OCI-LY7 (cell line): ENCODE results near the gene TRIM52. TPM values are rescaled to one million over a fixed set of nuclear protein-coding genes. Genes with fewer than 3 reads are reported as not detected.
"Not testable (repeated sequence)": the region's sequence is repeated elsewhere in the genome, so short reads cannot be mapped to it uniquely, and the experiment has no call there.

ENCODE experiments used
- BruUV-seq: library from RNA; stranded (reverse); fragments of 400-500 nt; replicated peaks from 2 replicates; lab custom pipeline; 2021; lab: Mats Ljungman, UMichigan
- CTCF ChIA-PET: fragments of 300-600 bp; sonication (Branson Sonifier 250); formaldehyde crosslinking; loops from one replicate; lab custom pipeline; 2022; ENCODE audit warnings: antibody characterized with exemption; ENCODE audit not compliant: unreplicated experiment; lab: Charles Lee
- POLR2A ChIA-PET: fragments of 300-600 bp; sonication (Branson Sonifier 250); formaldehyde crosslinking; loops from one replicate; lab custom pipeline; 2022; ENCODE audit warnings: antibody characterized with exemption; lab: Charles Lee
- DNase-seq: peaks from one replicate; pipeline ENCODE4 v3.0.0-alpha.2; 2015; ENCODE audit warnings: low spot score
- H2AFZ ChIP-seq: fragments of 200-600 bp; sonication (generic), shearing (Covaris generic); 2 replicates; pipeline ENCODE4 v1.6.1; 2014; ENCODE audit warnings: mild to moderate bottlenecking, antibody characterized with exemption, low read length, moderate library complexity
- H3K27ac ChIP-seq: fragments of 200-600 bp; sonication (generic); 2 replicates; pipeline ENCODE4 v1.5.1; 2014; ENCODE audit warnings: mixed run types, low read depth, mild to moderate bottlenecking, moderate library complexity, low read length, inconsistent platforms; ENCODE audit not compliant: poor library complexity, severe bottlenecking
- H3K36me3 ChIP-seq: fragments of 200-600 bp; sonication (generic); 2 replicates; pipeline ENCODE4 v1.6.1; 2014; ENCODE audit warnings: mild to moderate bottlenecking, antibody characterized with exemption, low read length, moderate library complexity, mixed read lengths; ENCODE audit not compliant: insufficient read depth
- H3K4me1 ChIP-seq: fragments of 200-600 bp; sonication (generic); 2 replicates; pipeline ENCODE4 v1.5.1; 2014; ENCODE audit warnings: mild to moderate bottlenecking, low read length; ENCODE audit not compliant: insufficient read depth, poor library complexity, severe bottlenecking
- H3K4me2 ChIP-seq: fragments of 200-600 bp; sonication (generic); 2 replicates; pipeline ENCODE4 v1.6.1; 2014; ENCODE audit warnings: mild to moderate bottlenecking, low read length
- H3K4me3 ChIP-seq: fragments of 200-600 bp; sonication (generic); 2 replicates; pipeline ENCODE4 v1.5.1; 2014; ENCODE audit warnings: mild to moderate bottlenecking, low read depth, low read length; ENCODE audit not compliant: poor library complexity, severe bottlenecking
- H3K79me2 ChIP-seq: fragments of 200-600 bp; sonication (generic); 2 replicates; pipeline ENCODE4 v1.6.1; 2016; ENCODE audit warnings: low read depth, mild to moderate bottlenecking, low read length, moderate library complexity, mixed read lengths; ENCODE audit not compliant: insufficient read depth
- H3K9me2 ChIP-seq: fragments of 200-600 bp; sonication (generic); 2 replicates; pipeline ENCODE4 v1.6.1; 2016; ENCODE audit warnings: mild to moderate bottlenecking, low read length, mixed read lengths; ENCODE audit not compliant: insufficient read depth
- H3K9me3 ChIP-seq: fragments of 200-600 bp; sonication (generic); 2 replicates; pipeline ENCODE4 v1.6.1; 2014; ENCODE audit warnings: mild to moderate bottlenecking, mixed run types, low read length, mixed read lengths
- H4K20me1 ChIP-seq: fragments of 200-600 bp; sonication (generic); 2 replicates; pipeline ENCODE4 v1.6.1; 2014; ENCODE audit warnings: mild to moderate bottlenecking, antibody characterized with exemption, low read length, moderate library complexity, mixed read lengths; ENCODE audit not compliant: insufficient read depth
- EZH2phosphoT487 ChIP-seq: fragments of 200-600 bp; sonication (generic); IDR thresholded peaks from 2 replicates; pipeline ENCODE4 v1.6.1; 2018; ENCODE audit warnings: low read depth, borderline replicate concordance, mild to moderate bottlenecking, mixed run types, antibody characterized with exemption, low read length, moderate library complexity, mixed read lengths
- intact Hi-C: fragments of 100-400 bp; cut with micrococcal nuclease; formaldehyde crosslinking; loops from one replicate; pipeline ENCODE4 v1.10.0; 2022; ENCODE audit not compliant: unreplicated experiment
- total RNA-seq, 2 experiments: library from RNA; depleted of rRNA in 1 of 2; stranded (reverse); fragments of >200 nt in 1 of 2; shearing (Covaris generic) in 1 of 2; gene quantifications; 2 replicates each; pipeline ENCODE4 v1.2.3, GENCODE V29; 2014 to 2022
- TF ChIP-seq, protein P1 (sequence below): fragments of 200-600 bp; sonication (generic); conservative IDR thresholded peaks from 2 replicates; pipeline ENCODE4 v1.5.1; 2014; ENCODE audit warnings: mild to moderate bottlenecking, antibody characterized with exemption, low read length, moderate library complexity, mixed read lengths

Gene TRIM52
- total RNA-seq, 2 experiments from 2014 or later: 16.1 to 33.5 TPM

DNA sequence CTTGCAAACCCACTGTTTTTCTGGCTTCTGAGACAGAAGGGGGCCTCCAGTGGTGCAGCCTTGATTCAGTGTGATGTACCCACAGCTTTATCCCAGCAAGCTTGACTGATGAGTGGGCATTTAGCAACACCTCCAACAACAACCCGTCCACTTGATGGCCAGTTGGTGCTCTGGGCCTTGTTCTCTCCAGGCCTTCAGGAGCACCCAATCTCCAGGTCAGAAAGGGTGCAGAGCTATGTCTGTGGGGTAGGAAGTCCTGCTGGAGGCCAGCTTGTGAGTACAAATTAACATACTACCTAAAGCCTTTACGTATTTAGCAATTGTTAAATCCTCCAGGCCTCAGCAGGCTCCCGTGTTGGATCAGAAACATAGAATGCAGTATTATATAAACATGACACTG, 10.1 kb upstream of the TRIM52 start:
- Histone ChIP-seq H3K9me2 (no peaks in the 10 kb centered on the region), H3K36me3 (no peaks in the 10 kb centered on the region), H3K4me1 (no peaks in the 10 kb centered on the region), H3K4me3 (no peak overlapping the region), H3K9me3 (no peaks in the 10 kb centered on the region), H3K27ac (no peak overlapping the region), H3K79me2 (no peaks in the 10 kb centered on the region), H3K4me2 (no peak overlapping the region), H4K20me1 (no peaks in the 10 kb centered on the region), H2AFZ (no peak overlapping the region)
- POLR2A ChIA-PET: no interaction called here
- no peak for DNase-seq
- intact Hi-C loops: no loop called here
- no TSS peak for BruUV-seq
- CTCF ChIA-PET: no interaction called here
- TF ChIP-seq EZH2phosphoT487: no peak
- TF ChIP-seq, protein P1, sequence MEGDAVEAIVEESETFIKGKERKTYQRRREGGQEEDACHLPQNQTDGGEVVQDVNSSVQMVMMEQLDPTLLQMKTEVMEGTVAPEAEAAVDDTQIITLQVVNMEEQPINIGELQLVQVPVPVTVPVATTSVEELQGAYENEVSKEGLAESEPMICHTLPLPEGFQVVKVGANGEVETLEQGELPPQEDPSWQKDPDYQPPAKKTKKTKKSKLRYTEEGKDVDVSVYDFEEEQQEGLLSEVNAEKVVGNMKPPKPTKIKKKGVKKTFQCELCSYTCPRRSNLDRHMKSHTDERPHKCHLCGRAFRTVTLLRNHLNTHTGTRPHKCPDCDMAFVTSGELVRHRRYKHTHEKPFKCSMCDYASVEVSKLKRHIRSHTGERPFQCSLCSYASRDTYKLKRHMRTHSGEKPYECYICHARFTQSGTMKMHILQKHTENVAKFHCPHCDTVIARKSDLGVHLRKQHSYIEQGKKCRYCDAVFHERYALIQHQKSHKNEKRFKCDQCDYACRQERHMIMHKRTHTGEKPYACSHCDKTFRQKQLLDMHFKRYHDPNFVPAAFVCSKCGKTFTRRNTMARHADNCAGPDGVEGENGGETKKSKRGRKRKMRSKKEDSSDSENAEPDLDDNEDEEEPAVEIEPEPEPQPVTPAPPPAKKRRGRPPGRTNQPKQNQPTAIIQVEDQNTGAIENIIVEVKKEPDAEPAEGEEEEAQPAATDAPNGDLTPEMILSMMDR: no peak

DNA sequence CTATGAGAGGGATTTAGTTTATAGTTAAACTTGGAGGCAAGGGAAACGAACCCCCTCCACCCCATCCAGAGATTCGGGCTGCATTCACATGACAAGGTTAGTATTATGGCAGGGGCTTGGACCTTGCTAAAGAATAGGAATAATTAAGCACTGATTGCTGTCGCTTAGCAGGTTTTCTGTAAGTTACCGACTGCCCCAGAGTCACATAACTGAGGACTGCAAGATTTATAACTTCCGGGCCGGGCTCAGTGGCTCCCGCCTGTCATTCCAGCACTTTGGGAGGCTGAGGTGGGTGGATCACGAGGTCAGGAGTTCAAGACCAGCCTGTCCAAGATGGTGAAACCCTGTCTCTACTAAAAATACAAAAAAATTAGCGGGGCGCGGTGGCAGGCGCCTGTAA, 7.0 kb upstream of the TRIM52 start:
- H3K4me1 ChIP-seq, H4K20me1 ChIP-seq, H3K9me2 ChIP-seq, H3K79me2 ChIP-seq, H3K4me3 ChIP-seq, CTCF ChIA-PET, DNase-seq, intact Hi-C loops, H3K4me2 ChIP-seq, H3K27ac ChIP-seq, POLR2A ChIA-PET, H2AFZ ChIP-seq, H3K9me3 ChIP-seq, BruUV-seq: not testable (repeated sequence)
- peaks cover 12% of the 10 kb centered on the region for H3K36me3 ChIP-seq

DNA sequence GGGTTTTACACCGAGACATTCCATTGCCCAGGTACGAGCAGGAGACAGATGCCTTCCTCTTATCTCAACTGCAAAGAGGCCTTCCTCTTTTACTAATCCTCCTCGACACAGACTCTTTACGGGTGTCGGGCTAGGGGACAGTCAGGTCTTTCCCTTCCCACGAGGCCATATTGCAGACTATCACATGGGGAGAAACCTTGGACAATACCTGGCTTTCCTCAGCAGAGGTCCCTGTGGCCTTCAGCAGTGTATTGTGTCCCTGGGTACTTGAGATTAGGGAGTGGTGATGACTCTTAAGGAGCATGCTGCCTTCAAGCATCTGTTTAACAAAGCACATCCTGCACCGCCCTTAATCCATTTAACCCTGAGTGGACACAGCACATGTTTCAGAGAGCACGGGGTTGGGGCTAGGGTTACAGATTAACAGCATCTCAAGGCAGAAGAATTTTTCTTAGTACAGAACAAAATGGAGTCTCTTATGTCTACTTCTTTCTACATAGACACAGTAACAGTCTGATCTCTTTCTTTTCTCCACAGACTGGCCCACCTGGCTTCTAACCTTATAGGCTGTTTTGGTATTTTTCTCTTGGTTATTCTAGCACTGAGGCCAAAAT, 6.5 kb upstream of the TRIM52 start:
- H4K20me1 ChIP-seq, H2AFZ ChIP-seq, H3K9me2 ChIP-seq, H3K4me1 ChIP-seq, H3K4me2 ChIP-seq, intact Hi-C loops, H3K4me3 ChIP-seq, BruUV-seq, H3K79me2 ChIP-seq, H3K27ac ChIP-seq, POLR2A ChIA-PET, H3K9me3 ChIP-seq, CTCF ChIA-PET, DNase-seq: not testable (repeated sequence)
- peaks cover 17% of the 10 kb centered on the region for H3K36me3 ChIP-seq
